Dermis microvascular lymphatic vessel endothelial cell (primary cell): Measurements from ENCODE around the gene DACH2. TPM values are rescaled to one million over a fixed set of nuclear protein-coding genes. Genes with fewer than 3 reads are reported as not detected.
A peak's percentile ranks its signal among the peaks of the same experiment; 100 is the strongest.

Experiments
- DNase-seq, 2 donors: peaks; one replicate each; pipeline versions ENCODE4 v3.0.0 to v3.0.0-alpha.2; 2010; ENCODE audit warnings: low read depth in 2 of 2
- total RNA-seq: library from RNA; depleted of rRNA; stranded (reverse); fragments of >200 nt; gene quantifications from 2 replicates; pipeline ENCODE4 v1.2.1, GENCODE V29; 2014

DACH2 gene
- total RNA-seq, 1 donor from 2014 or later = not detected

DNA sequence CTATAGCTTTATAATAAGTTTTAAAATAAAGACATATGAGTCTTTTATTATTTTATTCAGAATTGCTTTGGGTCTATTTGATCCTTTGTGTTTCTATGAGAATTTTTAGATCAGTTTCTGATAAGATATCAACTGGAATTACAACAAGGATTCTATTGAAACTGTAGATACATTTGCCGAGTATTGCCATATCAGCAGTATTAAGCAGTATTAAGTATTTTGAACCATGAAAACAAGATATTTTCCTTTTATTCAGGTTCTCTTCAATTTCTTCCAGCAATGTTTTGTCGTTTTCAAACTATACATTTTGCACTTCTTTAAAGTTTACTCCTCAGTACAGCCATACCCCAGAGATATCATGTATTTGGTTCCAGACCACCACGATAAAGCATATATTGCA, 598.8 kb downstream of the DACH2 start:
- DNase-seq = no peak

DNA sequence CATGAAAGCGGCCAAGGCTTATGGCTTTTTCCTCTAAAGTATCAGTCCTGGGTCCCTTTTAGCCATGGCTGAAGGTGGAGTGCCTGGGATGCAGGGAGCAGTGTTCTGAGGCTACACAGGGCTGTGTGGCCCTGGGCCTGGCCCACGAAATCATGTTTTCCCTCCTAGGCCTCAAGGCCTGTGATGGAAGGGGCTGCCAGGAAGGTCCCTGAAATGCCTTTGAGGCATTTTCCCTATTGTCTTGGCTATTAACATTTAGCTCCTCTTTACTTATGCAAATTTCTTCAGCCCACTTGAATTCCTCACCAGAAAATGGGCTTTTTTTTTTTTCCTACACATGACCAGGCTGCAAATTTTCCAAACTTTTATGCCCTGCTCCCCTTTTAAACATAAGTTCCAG, 657.0 kb downstream of the DACH2 start:
- DNase-seq = no peak

DNA sequence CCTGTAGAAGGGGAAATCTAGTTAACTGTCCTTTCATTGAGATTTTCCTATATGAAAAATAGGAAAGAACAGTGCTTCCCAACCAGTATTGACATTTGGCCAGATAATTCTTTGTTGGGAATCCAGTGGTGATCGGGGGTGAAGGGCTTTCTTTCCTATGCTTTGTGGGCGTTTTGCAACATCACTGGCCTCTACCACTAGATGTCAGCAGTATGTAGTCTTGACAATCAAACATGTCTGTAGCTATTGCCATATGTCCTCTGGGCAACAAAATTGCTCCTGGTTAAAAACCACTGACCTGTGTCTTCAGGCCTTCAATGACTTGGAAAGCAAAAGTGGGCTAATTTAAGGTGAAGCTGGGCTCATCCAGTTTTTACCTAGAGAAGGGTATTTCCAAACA, 658.5 kb downstream of the DACH2 start:
- peak in 1 of 2 donors; percentile 0 for DNase-seq

DNA sequence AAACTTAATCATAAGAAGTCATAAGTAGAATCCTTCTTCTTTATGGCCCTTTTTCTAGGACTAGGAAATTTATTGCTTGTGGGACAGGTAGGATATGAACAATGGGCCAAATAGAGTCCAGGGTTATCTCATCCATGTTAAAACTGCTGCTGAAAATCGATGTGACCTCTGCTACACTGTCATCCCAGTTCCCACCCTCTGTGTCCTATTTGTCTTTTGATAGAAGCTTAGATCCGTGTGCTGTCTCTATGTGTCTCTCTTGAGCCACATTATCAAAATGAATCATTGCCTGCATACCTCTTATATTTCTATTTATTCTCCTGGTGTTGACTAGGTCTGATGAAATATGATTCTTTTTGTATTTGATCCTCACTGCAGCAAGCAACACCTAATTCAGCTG, 661.4 kb downstream of the DACH2 start:
- DNase-seq = no peak

DNA sequence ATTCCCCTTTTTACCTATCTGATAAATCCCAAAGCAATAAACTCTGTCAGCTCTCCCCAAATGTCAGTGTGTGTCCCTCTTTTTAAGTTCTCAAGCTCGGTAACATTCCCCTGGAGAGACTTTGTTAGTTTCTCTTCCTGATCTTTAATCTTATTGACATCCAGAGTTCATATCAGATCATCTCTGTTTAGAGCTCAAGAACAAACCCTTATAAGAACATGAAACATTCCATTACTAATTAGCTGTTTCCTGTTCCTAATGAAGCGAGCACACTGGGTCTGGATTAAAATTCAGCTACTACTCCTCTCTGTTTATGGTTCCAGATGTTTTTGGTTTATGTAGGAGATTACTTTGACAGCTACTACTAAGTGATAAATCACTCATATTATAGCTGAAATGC, 681.5 kb downstream of the DACH2 start:
- no peak for DNase-seq

DNA sequence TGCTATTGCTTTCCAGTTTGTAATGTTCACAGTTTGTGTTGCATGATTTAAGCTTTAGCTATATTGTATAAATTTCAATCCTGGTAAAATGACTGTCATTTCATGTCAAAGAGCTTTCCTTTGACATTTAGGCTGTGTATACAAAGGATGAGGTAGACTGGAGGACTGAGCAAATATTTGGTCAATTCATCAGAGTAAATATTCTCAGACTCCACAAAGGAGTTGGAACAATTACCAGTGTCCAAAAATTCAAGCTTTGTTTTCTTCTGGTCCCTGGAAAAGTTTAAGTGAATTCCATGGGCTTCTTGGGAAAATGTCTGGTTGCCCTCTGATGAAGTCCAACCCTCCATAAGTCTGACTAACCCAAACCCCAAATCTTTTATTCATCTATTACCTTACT, 682.4 kb downstream of the DACH2 start:
- no peak for DNase-seq

DNA sequence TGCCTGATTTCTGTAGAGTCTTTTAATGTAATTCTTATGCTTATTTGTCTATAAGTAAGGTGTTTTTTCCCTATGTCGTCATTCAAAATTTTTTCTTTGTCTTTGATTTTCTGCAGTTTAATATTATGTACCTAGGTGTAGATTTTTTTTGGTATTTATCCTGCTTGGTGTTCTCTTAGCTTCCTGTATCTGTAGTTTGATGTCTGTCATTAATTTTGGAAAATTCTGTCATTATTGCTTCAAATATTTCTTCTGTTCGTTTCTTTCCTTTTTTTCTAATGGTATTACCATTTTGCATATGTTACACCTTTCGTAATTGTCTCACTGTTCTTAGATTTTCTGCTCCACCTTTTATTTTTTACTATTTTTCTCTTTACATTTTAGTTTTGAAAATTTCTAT, 696.9 kb downstream of the DACH2 start:
- DNase-seq = no peak

Other genes with a start within 250 kb of the DACH2 start
- gene CHM, start 100.9 kb upstream of the DACH2 start, total RNA-seq = 17.5 and 20.6 TPM in 2 replicates